HuH-7 (cell line): ENCODE results near the gene TAMALIN.

ENCODE experiments used
- DNase-seq: peaks from one replicate; pipeline ENCODE4 v3.0.0; 2011; ENCODE audit warnings: low spot score

TAMALIN gene

DNA sequence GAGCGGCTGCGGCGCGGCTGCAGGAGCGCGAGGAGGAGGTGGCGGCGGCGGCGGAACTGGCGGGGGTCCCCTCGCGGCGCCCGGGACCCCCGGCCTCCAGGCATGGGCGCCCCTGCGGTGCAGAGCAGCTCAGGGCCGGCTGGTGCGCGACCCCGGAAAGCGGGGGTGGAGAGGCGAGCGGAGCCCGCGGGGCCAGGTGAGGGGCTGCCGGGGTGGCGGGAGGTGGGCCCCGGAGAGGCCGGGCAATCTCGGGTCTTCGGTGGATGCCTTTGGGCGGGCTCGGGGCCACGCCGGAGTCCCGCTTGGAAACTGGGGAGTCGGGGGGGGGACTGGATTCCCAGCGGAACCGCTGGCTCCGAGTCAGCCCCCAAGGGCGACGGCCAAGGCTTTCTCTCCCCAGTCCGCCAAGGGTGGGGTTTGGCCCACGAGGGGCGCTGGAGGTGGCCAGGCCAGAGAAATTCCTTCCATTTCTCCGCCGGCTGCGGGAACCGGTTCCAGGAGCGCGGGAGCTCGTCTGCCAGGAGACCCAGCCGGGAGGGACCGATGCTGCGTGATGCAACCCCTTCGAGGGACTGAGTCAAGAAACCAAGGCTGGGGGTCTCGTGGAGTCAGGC lies 30.6 kb downstream of the TAMALIN start:
- DNase-seq, result peak; percentile 54

DNA sequence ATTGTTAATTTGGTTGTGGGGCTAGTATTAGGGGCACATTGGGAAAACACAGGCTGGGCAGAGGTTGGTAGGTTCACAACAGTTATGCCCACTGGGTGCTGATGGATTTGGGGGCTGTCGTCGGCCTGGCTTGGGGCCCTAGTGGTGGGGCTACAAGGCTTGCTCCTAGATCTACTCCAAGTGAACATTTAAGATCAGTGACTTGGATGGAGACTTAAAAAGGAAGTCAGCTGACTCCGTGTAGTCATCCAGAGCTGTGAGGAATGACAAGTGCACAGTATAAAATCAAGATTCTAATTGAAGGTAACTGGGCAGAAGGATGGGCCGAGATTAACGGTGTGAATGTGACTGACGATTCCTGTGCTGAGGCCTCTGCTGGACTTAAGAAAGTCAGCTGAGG lies 31.7 kb downstream of the TAMALIN start:
- no peak for DNase-seq

DNA sequence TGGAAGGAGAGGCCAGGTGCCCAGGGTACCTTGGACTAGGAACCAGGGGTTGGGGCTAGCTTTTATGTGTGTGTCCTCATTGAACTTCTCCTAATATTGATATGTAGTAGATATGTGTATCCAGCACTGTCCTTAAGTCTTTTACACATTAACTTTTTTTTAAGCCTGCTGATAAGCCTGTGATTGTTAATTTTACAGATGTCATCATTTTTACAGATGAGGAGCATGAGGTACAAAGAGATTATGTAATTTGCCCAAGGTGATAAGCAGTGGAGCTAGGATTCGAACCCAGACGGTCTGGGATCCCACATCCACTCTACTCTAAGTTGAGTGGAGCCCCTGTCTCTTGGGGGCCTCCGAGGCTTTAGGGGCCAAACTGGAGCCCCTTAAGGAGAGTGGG lies 34.3 kb downstream of the TAMALIN start:
- no peak for DNase-seq

DNA sequence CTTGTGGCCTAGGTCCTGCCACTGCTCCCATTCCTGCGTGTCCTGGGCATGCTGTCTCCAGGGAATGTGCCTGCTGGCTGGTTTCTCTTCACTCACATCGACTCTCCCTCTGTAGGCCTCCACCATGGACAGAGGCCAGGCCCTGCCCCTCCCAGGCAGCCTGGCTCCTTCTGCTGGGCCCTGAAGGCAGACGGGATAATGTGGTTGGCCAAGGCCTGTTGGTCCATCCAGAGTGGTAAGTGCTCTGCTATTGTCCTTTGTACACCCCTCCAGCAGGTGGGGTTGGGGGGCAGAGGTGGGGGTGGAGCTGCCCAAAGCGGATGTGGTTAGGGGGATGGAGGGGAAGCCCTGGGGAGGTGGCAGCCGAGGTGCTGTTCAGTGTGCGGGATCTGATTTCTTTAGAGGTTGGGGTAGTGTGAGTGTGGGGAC lies 35.0 kb downstream of the TAMALIN start:
- no peak for DNase-seq

DNA sequence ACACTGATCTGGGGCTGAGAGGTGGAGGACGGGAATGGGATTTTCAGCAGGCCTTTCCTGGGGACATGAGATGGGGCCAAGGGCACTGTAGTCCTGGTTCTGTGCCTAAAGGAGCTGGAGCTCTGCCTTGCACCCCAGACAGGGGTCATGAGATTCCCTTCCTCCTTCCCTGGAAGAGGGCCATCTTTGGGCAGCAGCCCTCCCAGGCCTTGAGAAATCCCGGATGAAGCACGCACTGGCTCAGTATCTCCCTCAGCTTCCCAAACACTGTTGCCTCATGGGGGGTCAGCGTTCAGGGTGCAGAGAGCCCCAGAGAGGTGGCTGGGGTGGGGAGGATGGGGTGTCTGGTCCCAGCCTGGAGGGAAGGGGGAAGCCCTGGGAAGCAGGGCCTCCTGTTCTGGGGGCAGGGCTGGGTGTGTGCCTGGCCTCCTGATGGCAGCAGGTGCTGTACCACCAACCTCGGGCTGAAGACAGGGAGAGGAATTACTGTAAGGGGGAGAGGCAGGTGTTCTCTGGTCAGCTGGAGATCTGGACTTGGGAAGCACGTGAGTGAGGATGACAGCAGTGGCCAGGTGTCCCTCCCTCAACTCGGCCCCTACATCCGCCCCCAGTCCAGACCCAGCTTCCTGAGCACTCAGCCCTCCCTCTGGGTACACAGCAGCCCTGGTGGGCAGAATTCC lies 36.1 kb downstream of the TAMALIN start:
- DNase-seq, result no peak

DNA sequence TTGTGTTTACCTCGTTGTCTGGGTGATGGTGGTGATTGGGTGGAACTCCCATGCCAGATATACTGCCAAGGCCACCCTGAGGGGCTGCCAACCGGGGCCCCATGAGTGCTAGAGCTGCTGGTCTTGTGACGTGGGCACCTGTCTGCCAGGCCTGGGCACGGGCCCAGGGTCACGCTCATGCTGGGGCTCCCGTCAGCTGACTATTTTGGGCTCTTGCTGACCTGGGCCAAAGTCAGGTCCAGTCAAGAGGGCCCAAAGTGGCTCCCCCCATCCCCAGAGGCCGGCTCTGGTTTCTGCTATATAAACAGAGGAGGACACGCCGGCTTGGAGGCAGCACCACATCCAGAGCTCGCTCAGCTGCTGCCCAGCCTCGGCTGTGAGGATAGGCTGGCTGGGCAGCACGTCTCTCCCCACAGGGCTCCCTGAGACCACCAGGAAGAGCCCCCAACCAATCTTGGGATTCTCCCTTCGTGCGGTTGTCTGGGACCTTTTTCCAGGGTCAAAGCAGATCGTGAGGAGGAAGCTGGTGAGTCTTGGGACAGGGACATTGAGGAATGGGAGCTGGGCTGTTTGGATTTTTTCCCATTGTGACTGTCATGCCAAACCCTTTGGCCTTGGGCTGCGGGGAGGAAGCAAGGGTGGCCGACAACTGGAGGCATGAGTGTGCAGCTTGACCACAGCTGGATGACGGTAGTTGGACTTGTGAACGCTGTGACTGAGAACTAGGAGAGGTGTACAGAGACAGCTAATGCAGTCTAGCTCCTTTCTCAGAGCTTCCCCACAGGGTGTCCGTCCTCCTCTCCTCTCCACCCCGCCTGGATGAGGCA lies 36.9 kb downstream of the TAMALIN start:
- DNase-seq, result no peak

DNA sequence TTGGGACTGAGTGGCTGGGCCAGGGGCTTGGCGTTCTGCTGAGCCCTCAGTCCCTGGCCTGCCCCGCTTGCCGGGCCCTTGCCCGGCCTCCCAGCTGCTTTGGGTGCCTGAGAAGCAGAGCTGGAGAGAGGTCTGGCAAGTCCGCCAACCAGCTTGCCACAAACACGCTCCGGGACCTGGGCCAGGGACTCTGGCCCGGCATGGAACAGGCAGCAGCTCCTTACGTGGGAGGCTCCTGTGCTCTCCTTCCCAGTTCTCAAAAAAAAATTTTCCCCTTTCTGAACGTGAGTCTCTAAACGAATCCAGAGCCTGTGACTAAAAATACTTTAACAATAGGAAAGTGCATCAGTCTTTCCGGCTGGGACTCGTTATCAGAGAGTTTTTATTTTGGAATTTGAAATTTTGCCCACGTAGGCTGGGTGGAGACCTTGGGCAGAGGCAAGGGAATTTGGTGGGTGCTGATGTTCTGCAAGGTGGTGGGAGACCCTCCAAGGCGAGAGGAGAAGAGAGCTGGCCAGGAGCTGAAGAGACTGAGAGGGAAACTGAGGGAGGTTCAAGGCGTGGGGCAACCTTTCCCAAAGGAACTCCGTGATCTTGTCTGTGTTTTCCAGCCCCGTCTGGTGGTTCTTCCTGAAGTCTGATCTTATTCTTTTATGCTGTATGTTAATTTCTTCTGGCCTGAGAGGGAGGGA lies 37.7 kb downstream of the TAMALIN start:
- DNase-seq, result no peak

DNA sequence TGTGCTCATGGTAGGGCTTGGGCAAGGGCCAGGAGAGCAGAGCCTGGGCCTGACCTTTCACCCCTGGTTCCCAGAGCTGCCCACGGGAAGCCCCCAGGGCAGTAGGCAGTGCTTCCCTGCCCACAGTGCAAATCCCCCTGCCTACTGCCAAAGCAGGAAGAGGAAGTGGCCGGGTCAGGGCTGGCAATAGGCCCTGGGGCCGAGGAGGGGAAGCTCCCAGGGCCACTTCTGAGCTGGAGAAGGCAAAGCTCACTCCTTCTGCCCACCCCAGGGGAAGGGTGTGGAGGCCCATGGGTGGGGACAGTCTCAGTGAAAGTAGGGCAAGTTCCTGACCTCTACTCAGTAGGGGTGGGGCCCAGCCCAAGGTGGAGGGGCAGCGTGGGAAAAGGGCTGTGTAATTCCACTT lies 39.1 kb downstream of the TAMALIN start:
- no peak for DNase-seq

DNA sequence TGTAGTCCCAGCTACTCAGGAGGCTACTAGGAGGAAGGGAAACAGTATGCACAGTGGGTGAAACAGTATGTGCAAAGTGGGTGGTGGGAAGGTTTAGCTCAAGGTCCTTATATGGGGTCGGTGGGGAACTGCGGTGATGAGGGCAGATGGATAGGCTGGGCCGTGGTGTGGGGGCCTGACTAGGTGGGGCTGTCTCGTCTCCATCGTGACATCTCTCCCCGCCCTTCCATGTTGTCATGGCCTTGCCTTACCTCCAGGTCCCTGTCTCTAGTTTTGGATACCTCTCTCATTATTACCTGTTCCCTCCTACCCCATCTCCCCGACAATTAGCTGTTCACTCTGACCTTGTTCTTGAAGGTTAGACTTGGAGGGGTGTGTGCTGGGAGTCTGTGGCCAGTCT lies 40.1 kb downstream of the TAMALIN start:
- DNase-seq, result no peak

DNA sequence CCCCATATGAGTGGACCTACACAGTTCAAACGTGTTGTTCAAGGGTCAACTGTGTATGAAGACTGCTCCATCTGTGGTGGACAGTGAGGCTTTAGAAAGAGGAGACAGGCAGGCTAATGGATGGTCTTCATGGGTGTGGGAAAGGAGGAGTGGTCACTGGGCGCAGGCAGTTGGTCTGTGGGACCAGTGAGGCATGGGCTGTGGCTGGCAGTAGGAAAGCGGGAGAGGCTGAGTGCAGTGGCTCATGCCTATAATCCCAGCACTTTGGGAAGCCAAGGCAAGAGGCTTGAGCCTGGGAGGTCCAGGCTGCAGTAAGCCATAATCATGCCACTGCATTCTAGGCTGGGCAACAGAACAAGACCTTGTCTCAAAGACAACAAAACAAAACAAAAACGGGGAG lies 42.5 kb downstream of the TAMALIN start:
- DNase-seq, result no peak

DNA sequence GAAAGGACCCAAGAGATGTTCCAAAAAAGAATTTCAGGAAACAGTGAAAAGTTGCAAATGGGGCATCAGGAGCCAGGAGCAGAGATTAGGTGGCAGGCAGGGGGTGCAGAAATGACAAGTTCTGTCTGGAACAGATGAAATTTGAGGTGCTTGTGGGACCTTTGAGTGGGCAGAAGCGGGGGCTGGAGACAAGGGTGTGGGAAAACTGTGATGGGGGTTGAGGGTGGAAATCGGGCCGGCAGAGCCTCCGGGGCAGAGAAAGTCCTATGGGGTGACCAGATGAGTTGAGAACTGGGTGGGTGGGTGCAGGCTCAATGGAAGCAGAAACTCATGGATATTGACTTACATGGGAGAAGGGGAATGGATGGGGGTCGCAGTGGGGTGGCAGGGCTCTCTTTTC lies 42.9 kb downstream of the TAMALIN start:
- no peak for DNase-seq

DNA sequence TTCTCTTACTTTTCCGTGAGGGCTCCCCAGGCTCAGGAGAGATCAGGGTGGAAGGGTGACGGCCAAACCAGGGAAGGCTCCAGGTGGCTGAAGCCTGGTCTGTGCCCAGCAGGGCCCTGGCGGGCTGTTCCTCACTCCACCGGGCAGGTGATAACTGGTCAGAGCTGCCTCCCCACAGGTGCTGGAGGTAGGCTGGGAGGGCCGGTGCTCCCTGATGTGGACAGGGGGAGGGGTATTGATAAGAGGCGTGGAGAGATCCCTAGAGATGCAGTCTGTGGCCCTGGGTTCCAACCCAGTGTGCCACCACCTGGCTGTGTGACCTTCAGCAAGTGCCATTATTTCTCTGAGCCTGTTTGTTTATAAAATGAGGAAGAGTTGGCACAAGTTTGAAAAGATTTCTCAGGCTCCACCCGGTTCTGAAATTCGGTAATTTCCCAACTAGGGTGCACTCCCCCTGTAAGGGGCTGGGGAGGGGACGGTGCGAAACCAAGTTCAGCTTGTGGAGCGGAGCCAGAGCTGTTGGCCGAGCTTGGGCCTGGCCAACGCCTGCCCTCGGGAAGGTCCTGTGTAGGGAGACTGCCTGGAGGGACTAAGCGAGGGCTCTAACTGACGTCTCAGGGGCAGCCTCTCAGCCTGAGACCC lies 43.5 kb downstream of the TAMALIN start:
- no peak for DNase-seq

DNA sequence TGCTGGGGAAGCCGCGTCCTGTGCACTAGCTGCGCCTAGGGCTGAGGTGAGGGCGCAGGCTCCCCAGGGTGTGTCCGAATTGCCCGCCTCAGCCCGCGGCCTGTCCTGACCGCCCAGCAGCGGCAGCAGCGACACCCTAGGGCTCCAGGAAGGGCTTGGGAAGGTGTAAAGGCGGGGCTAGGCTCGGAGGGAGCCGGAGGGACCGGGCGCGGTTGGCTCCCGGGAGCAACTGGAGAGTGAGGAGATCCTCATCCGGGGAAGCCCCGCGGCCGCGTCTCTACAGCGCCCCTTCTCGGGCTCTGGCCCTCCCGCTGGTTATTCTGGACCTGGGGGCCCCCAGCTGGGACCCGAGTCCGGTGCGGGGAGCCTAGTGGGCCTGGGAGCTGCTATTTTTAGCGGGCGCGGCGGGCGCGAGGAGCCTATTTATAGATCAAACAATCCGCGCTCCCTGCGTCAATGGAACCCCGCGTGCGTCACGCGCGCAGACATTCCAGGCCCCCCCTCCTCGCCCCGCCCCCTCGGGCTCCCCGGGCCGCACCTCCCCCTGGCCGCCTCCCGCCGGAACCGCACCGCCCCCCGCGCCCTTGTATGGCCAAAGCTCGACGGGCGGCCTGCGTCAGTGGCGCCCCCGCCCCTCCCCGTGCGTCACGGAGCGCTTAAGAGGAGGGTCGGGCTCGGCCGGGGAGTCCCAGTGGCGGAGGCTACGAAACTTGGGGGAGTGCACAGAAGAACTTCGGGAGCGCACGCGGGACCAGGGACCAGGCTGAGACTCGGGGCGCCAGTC lies 44.2 kb downstream of the TAMALIN start, which contains the start of gene NR4A1:
Gene NR4A1 (plus strand): TSS at position 685 of the 784 bp plus-strand sequence. CDS start 2,887 bp downstream, outside the sequence.
- DNase-seq, result peak; percentile 95

DNA sequence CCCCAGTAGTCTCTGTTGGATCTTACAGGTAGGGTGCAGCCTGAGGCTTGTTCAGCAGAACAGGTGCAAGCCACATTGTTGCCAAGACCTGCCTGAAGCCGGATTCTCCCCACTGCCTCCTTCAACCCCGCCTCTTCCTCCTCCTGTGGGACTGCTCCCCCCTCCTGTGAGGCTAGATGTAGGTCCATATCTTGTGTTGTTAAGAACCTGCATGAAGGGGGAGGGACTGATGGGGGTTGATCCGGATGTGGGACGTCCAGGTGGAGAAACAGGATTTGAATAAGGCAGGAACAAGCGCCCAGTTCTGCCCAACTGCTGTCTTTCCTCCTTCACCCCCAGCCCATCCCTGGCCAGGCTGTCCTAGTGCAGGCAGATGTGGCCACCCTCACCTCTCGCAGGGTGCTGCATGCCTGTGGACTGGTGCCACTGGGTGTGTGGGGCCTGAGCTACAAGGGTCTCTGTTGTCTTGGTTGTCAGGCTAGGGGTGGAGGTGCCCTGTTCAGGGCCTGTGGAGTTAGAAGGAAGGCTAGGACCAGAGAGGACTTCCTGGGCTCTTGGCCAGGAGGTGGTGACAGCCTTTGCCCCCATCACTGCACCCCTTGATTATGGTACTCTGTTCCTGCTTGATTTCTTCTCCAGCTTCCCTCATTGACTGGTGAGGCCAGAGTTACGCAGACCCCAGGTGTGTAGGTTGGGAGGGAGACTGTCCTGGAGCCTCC lies 45.9 kb downstream of the TAMALIN start:
- DNase-seq, result no peak

DNA sequence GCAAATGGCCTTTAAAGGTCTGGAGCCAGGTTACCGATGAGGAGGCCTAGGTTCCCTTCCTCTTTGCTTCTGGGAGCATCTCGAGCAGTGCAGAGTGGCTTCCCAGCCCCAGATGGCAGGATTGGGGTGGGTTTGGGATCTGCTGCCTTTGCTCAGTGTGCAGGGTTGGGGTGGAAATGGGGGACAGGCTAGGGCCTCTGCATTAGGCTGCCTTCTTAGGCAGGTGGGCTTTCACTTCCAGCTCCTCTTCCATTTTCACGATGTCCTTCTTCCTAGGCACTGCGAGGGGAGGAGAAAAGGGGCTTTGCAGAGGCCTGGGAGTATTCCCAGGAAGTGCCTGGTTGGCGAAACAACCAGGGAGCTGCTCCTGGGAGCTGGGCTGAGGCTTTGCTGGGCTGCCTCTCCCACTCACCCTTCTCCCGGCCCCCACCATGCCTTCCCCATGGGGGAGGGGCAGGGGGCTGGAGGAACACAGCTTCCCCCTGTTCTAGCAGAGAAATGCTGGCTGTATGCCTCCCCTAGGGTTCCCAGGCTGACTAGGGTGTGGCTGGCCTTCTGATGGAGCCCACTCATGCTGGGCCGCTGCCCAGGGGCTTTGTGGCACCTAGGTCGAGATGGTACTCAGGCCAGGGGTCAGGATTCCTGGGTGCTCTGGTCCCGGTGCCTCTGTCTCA lies 46.9 kb downstream of the TAMALIN start:
- DNase-seq, result no peak

DNA sequence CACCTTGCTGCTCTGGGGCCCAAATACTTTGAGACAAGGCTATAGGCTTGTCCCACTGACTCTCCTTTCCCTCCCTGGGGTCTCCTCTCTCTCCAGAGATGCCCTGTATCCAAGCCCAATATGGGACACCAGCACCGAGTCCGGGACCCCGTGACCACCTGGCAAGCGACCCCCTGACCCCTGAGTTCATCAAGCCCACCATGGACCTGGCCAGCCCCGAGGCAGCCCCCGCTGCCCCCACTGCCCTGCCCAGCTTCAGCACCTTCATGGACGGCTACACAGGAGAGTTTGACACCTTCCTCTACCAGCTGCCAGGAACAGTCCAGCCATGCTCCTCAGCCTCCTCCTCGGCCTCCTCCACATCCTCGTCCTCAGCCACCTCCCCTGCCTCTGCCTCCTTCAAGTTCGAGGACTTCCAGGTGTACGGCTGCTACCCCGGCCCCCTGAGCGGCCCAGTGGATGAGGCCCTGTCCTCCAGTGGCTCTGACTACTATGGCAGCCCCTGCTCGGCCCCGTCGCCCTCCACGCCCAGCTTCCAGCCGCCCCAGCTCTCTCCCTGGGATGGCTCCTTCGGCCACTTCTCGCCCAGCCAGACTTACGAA lies 47.6 kb downstream of the TAMALIN start:
- DNase-seq, result no peak

DNA sequence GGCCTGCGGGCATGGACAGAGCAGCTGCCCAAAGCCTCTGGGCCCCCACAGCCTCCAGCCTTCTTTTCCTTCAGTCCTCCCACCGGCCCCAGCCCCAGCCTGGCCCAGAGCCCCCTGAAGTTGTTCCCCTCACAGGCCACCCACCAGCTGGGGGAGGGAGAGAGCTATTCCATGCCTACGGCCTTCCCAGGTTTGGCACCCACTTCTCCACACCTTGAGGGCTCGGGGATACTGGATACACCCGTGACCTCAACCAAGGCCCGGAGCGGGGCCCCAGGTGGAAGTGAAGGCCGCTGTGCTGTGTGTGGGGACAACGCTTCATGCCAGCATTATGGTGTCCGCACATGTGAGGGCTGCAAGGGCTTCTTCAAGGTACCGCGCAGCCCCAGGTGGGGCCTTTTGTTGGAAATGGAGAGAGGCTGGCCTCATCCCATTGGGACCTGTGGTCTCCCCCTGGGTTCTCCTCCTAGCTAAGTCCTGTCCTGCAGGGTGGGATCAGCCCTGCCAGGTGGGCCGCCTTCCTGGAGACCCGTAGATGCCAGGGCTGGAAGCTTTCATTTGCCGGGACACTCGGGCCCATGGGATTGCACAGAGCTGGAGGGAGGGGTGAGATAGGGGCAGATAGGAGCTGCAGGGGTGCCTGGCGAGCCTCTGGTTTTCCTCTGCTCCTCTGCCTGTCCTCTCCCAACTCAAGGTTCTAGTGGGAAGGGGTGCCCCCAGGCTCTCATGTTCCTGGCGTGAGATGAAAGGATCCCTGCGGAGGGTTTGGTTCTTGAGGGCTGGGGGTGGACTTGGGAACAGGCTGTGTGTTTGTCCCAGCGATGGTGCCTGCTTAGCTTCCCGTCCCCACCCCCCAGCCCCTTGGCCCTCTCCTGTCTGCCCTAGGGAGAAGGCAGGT lies 48.3 kb downstream of the TAMALIN start:
- no peak for DNase-seq
